NOMO-1 treated with DMSO at 0.1 percent for 48 hours (cell line): ENCODE measurements around the gene AUTS2.
A peak's percentile ranks its signal among the peaks of the same experiment; 100 is the strongest.

Experiments
- DNase-seq: peaks from one replicate; lab custom pipeline; 2025; ENCODE audit not compliant: unreplicated experiment; lab: John Stamatoyannopoulos, UW

The AUTS2 gene

DNA sequence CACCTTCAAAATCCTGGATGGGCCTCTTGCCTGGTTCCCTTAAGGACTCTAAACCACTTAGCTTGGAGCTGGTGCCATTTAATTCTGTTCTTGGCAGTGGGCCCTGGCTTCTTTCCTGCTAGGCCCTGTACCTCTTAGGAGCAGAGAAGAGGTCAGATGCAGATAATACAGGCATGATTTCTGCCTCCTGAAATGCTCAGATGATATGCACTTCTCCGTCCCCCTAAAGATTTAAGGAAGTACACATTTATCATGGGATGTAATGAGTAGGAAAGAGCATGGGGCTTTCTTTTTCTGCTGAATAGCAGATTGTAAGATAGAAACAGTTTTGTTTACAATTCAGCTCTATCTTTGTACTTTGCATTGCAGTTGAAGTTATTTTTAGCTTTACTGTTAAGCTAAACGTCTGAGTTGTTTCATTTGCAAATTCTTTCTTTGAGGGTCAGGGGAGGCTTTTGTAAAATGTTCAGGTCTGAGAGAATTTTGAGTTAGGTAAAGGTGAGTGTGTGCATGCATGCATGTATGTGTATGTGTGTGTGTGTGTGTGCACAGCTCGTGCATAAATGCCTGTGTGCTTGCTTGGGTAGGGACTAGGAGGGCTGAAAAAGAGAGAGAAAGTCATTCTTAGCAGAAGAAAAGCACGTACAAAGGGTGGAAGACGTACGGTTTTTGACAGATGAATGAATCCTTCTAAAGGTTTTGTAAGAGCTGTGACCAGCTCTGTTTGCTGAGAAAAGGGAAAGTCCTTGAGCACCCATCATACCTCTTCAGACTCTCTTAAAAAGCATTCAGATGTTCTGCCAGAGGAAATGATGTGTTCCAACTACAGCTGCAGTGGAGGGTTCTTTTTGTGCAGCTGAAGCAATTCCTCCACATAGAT, 364.2 kb downstream of the AUTS2 start:
- no peak for DNase-seq

DNA sequence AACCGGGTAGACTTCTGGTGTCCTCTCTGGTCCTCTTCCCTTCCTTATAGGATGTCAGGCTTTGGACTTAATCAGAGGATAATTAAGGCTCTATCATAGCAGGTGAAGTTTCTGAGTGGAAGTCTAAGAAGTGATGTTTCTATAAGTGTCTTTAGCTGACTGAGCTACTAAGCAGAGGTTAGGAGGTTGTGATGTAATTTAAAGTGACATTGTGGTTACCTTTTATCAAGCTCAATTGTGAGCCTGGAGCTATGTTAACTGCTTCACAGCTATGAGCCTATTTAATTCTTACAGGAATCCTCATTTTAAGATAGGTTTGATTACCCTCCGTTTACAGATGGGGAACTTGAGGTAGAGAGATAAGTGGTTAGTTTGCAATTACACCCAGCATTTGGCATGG, 365.1 kb downstream of the AUTS2 start:
- no peak for DNase-seq

DNA sequence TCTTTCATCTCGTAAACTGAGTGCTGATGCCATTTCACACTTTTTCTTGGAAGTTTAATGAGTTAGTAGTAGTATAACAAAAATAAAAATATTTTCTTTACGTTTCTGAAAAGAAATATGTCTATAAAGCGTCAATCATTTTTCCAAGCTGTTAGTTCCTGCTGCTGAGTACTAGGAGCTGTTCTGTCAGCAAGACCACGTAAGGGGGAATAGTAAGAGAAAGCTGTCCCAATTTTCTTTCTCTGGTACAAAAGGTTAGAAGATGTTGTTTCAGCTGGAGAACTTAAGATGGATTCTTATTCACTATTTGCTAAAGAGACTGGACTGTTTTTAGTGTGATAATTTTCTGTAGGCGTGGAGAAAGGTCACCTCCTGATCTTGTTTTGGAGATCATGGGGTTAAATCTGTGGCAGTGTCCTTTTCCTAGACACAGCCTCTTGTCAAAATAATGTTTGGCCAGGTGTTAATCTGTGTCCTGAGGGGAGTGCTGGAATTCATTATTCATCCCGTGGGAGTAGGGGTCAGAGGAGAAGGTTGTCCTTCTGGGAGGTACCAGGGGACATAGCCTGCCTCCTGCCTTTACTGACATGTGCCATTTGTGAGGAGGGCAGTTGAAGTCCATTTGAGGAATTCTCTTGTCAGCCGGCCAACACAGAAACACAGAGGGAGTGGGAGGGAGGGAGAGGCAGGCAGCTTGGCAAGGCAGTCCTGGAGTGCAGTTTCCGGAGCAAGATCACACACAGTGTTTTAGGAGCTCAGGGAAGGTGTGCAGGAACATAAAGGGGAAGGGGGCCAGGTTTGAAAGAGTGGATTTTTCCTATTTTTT, 368.7 kb downstream of the AUTS2 start:
- no peak for DNase-seq

DNA sequence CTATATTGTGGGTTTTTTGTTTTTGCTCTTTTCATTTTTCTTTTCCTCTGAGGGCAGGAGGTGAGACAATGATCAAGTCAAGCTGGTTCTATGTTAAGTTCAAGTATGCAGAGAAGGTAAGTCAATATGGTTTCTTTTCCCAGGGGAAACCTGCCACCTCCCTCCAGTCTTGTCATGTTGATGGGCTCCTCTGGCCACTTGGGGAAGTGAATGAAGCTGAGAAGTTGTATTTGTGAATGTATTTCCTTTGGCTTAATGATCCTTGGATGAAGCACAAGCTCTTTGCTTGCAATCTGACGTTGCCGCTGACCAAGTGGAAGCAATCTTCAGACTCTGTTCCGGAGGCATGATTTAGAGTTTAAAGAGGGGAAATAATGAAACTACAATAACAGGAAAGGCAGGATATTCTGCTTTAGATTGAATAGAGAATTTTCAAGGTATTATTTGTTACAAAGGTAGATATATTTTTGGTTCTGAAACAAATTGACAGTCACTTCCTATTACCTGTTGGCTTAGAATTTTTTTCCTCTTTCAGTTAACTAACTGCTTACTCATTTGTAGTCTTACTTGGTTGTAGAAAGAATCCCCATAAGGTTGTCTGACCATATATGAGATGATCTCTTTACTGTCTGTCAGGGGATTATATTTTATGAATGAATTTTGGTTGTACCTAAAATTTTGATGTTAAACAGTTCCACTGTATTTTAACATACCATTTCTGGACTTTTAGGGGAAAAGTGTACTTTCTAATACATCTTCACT, 369.6 kb downstream of the AUTS2 start:
- DNase-seq = no peak

DNA sequence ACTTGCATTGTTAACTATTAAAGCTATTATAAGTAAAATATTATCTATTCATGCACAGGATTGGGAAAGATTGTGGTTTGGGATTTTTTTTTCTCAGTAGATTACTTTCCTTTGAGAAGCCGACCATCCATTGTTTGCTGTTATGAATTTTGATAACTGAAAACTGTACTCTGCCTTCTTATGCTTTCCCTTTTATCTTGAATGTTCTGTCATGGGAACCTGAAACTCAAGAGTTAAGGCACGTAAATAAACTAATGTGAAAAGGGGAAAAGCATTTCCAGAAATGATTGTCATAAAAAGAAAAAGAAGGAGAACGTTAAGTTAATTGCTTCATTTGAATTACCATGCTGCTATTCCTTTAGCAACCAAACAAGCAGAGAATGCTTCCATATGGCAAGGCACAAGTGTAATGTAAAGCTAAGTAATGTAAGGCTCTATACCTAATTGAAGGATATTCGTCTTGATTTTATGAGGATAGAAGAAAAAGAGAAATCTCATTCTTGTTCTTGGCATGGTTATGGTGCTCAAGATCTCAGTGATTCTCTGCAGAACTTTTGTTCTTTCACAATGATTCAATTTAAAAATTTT, 370.8 kb downstream of the AUTS2 start:
- DNase-seq = no peak

DNA sequence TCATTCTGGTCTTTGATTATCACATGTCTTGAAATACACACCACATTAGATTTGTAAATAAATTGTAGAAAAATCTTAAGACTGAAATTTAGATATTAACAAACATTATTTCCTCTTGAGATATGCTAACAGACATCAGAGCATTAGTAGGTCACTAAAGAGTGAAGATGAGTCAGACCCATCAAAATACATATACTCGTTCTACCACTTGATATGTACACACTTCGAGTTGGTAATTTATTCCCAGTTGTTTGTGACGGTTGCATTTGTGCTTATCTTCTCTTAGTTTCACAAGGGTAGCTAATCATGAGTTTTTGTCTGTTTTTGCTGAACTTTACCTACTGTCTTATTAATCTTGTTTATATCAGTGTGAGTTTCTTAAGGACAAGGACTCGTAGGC, 383.4 kb downstream of the AUTS2 start:
- no peak for DNase-seq

DNA sequence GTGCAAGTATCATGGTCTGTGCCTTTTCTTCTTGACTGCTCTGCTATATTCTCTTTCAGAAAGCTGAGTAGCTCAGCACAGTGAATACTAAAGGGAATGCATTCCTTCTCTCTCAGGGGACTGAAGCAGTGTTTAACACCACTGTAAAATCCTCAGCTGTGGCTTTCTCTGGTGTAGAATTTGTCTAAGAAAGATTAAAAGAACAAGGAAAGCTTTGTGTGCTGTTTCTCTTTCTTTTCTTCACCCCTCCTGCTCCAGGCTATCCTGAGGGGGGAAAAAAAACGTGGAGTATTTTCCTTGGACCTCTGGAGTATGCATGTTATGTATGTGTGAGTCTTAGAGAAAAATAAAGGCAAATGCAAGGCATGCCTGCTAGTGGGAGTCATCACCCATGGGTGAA, 383.9 kb downstream of the AUTS2 start:
- no peak for DNase-seq

DNA sequence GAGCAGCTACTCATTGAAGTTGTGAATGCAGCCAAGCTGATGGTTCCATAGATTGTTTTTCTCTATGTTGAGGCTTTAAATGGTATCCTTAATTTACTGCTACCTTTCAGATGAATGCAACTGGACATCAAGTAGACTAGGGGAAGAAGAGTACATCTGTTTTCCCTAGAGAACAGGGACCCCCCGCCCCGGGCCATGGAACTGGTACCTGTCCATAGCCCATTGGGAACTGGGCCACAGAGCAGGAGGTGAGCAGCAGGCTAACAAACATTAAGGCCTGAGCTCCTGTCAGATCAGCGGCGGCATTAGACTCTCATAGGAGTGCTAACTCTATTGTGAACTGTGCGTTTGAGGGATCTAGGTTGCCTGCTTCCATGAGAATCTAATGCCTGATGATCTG, 391.3 kb downstream of the AUTS2 start:
- no peak for DNase-seq

DNA sequence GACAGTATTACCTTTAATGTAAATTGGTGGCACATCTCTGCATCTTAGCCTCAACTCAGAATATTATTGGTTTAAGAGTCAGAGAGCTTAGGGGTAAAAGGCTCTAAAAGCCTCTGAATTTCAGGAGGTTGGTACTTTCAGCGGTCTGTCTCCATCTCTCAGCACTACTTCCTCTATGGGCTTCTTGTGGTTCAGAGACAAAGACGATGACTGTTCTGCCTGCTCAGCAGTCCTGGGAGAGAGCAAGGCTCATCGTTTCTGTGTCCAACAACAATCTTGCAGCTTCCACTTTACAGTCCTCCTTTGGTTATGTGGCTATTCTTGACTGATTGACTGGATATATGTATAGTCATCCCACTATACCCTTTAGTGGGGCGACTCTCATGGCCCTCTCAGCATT, 394.7 kb downstream of the AUTS2 start:
- DNase-seq = no peak

DNA sequence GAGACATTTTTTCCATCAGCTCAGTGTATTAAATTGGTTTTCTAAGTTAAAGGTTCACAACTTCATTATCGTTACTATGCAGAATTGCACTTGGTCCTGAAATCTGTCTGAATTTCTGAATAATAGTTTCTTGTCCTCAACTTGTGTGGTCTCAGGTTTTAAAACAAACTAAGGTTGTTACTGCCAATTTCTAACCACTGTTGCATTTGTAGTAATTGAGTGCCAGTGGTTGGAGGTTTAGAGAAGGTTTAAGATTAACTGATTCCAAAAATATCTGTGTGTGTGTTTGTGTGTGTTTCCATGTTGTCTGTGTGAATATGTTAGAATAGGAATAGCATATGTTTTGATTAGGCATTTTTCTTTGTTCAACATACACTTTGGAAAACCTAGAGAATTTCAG, 395.9 kb downstream of the AUTS2 start:
- DNase-seq = no peak

DNA sequence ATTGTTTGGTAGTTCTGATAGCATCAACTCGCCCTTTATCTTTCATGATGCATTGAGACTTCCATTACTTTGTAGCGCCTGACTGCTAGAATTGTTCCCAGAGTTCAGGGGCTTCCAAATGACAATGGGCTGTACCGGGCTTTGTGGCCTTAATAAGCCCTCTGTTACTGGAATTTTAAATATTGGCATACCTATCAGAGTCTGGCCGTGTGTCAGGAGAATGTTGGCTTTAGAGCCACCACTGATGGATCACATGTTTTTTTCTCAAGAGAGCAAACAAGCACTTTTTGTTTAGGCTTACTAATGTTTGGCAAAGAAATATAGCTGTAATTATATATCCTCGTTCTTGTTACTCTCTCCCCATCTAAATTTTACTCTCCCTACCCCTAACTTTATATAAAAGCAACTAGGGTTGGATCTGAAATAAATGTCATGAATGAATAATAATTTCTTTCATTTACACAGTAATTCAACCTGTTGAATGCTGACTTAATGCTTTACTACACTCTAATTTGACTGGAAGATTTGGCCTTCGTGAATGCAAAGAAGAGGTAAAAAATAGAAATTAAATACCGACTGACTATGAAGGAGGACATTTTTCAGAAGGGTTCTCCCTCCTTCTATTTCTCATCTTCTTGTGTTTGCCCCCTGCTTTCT, 396.7 kb downstream of the AUTS2 start:
- no peak for DNase-seq

DNA sequence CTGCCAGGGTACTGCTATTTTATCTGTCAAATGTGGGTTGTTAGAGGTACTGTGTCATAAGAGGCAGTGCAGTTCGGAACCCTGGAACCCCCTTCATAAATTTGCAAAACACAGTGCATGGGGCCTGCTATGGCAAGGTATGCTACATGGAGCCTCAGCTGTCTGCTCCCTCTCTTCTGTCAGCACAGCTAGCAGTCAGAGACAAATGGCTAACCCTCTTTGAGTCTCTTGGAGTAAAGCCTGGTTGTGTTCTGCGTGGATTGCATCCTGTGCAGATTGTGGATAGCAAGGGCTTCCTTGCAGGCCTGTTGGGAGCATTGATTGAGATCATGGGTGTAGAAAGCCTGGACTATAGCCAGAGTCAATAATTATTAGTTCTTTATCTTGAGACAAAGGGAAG, 397.8 kb downstream of the AUTS2 start:
- DNase-seq = no peak

DNA sequence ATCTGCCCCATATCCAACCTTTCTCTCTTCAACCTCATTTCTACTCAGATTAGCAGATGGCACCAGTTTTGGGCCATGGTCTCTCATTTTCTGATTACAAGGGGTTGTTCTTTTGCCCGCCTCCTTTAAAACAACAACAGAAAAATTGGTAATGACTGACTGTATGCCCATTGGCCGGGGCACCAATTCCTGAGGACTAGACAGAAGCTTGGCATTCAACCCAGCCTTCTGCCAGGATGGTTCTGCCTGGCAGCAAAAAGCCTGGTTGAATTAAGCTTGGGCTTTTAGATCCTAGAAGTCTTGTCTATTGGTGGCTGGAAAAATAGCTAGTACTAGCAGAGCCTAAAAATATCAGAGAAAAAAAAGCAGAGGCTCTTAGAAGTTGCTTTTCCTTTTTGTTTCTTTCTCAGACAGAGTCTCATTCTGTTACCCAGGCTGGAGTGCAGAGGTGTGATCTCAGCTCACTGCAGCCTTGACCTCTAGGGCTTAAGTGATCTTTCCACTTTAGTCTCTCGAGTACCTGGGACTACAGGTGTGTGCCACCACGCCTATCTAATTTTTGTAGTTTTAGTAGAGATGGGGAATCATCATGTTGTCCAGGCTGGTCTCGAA, 402.6 kb downstream of the AUTS2 start:
- DNase-seq = no peak

DNA sequence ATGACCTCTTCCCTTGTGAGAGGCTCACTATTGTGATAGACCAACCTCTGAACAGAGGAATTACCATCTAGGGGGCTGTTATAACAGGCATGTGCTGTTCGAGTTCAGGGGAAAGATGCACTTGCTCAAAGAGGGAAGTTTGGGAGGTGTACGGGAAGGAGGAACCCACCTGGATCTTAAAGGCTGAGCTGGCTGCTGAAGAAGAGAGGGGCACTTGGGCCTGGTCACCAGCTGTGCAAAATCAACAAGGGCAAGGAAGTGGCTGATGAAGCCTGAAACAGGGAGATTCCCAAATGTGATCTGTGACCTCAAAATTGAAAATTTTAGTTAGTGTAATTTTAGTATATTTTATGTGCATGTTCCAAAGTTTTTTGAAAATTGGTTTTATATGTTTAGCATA, 407.2 kb downstream of the AUTS2 start:
- no peak for DNase-seq

DNA sequence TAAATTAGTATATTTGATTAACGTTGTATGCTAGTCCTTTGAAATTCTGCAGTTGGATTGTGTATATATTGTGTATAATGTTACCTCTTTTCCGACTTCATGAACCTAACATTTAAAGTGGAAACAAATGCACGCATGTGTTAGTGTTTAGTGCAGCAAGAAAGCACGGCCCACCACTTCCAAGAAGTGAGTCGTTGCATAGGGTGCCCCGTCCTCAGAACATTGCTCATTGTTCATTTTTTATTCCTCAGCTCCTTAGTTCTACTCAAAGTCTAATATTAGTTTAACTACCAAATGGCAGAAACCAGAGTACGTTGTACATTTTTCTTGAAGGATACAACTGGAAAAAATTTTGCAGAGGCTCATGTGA, 407.6 kb downstream of the AUTS2 start:
- DNase-seq = no peak

DNA sequence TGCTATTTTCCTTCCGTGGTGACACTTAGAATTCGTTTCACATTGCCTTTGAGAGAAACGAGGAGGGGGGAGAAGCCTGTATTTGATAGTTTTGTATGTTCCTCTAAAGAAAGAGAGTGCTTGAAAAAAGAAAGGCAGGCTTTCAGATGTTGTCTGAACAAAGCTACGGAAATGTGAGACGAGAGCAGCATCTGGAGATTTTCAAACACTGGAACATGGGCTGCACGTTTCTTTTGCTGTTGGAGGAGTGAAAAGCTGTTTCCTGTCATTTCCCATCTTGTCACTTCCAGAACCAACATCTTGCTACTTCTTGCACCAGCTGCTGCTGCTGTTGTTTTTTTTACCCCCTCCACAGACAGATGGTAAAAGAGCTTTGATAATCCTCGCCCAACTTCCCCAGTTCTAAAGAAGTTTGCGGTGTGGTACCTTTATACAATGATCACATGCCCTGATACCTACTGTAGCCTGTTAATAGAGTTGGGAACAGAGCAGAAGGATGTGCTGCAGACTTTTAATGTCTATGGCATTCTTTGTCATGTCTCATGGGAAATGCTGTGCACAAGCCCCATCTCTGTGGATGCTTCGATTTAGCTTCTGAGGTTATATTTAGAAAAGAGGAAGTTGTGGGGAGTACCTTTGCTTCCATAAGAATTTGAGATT, 408.1 kb downstream of the AUTS2 start:
- peak; percentile 26 for DNase-seq

DNA sequence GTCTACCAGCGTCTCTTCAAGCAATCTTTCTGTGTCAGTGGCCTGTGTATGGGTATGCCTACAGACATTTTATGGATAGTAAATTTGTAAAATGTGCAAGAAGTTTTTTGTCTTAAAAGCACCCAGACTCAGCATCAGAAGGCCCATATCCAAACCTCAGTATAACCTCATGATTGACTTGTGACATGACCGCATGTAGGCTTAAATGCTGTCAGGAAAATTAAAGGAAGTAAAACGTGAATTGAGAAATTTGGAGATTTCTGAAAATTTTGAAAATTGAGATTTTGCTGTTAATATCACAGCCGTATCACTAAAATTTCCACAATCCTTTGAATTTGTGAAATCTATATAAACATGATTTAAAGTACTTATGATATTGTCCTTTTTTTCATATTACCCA, 410.2 kb downstream of the AUTS2 start:
- DNase-seq = no peak

DNA sequence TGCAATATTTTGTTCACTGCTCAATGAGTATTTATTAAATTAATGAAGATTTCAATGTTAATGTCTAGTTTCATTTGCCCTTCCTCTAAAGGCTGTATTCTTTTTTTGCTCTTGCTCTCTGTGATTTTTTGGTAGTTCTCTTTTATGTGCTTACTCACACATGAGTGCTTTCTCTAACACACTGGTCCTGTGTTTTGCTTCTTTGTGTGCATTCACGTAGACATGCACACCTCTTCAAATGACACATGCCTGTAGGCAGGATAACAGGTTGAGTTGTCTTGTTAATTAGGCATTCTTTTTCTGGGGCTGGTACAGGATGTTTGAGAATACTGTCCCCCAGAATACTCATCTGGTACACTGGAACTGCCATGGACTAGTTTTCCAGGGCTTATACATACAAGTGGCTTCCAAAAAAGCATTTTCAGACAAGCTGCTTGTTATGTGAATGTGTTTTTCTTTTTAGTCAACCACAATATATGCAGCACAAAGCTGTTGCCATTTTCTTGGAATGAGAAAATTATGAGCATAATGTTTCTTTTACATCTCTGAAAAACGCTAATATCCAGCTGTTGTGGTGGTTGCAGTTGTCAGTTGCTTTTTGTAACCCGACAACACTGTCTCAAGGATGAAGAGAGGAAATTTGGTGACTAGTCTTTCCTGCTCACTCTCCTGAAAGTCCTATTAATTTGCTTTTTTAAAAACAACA, 416.4 kb downstream of the AUTS2 start:
- DNase-seq = no peak

DNA sequence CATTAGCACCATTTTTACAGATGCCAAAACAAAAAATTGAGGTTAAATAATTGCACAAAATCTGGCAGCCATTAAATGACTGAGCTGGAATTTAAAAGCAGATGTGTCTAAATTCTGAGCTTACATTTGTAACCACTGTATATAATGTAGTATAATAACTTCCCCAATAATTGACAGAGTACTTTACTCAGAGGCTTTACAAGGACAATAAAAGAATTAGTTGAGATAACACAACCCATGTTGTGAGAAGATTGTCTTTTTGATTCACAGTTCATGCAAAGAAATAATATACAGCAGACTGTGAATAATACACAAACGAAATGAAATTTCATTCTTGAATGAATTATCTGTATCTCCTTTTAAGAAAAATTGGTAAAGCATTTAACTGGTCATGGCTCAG, 417.1 kb downstream of the AUTS2 start:
- no peak for DNase-seq
